H1 (cell line): ENCODE measurements around the gene MCFD2. TPM values are rescaled to one million over a fixed set of nuclear protein-coding genes. Genes with fewer than 3 reads are reported as not detected.

Experiments used
- TBP ChIP-seq: IDR thresholded peaks from 2 replicates; pipeline ENCODE4 v1.6.1; 2011; ENCODE audit warnings: low read depth, low read length, improper control_type of control experiment
- polyA plus RNA-seq, 7 experiments: library from polyadenylated mRNA; depleted of rRNA in 3 of 7; stranded (reverse) in 5 of 7; unstranded in 2 of 7; fragments of >200 nt in 5 of 7; fragments of 200-250 nt in 2 of 7; gene quantifications; 1 replicate in 5 of 7; 2 replicates in 1 of 7; 4 replicates in 1 of 7; pipeline versions ENCODE4 v1.2.1 to v1.2.3, GENCODE V29; 2011 to 2013; ENCODE audit warnings: missing spikeins in 2 of 7, mixed read lengths in 2 of 7
- total RNA-seq: library from RNA; stranded (reverse); fragmentation: NEBNext Ultra II Directional; extraction: Animal tissue kit (Norgen Biotek cat#: 25700); gene quantifications from 2 replicates; pipeline ENCODE4 v1.2.1, GENCODE V29; 2021

MCFD2 gene
- total and polyA plus RNA-seq, 2 of the 8 experiments (the other 6 are each of a cell fraction or from before 2014, with no cell fraction given): 35.2 to 76.2 TPM

GRCh38 chr2:46886268-46887027 lies 29.2 kb downstream of the MCFD2 start (continued):
- TF ChIP-seq TBP: no peak
